ENCODE measurements around the gene TEX11.
"Not testable (repeated sequence)": the region's sequence is repeated elsewhere in the genome, so short reads cannot be mapped to it uniquely, and the experiment has no call there.

Gene TEX11

GRCh38 chrX:70755850-70756249, 152.7 kb downstream of the TEX11 start:
- DNase-seq, result peak; percentile 35 to 44

- no peak for DNase-seq
Measured at GRCh38 chrX:70754169-70754848, 154.2 kb downstream of the TEX11 start.

- DNase-seq, result not testable (repeated sequence)
Measured at GRCh38 chrX:70733774-70734173, 174.7 kb downstream of the TEX11 start.

- not testable (repeated sequence) for DNase-seq
Measured at GRCh38 chrX:70727961-70728360, 180.6 kb downstream of the TEX11 start.

GRCh38 chrX:70720721-70721120, 187.8 kb downstream of the TEX11 start:
- DNase-seq, result no peak

DNA sequence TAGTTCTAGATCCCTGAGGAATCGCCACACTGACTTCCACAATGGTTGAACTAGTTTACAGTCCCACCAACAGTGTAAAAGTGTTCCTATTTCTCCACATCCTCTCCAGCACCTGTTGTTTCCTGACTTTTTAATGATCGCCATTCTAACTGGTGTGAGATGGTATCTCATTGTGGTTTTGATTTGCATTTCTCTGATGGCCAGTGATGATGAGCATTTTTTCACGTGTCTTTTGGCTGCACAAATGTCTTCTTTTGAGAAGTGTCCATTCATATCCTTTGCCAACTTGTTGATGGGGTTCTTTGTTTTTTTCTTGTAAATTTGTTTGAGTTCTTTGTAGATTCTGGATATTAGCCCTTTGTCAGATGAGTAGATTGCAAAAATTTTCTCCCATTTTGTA, 197.2 kb downstream of the TEX11 start:
- DNase-seq, result not testable (repeated sequence)

- no peak for DNase-seq
Measured at GRCh38 chrX:70694339-70695122, 214.0 kb downstream of the TEX11 start.

GRCh38 chrX:70679455-70679854, 229.1 kb downstream of the TEX11 start:
- DNase-seq, result not testable (repeated sequence)

DNA sequence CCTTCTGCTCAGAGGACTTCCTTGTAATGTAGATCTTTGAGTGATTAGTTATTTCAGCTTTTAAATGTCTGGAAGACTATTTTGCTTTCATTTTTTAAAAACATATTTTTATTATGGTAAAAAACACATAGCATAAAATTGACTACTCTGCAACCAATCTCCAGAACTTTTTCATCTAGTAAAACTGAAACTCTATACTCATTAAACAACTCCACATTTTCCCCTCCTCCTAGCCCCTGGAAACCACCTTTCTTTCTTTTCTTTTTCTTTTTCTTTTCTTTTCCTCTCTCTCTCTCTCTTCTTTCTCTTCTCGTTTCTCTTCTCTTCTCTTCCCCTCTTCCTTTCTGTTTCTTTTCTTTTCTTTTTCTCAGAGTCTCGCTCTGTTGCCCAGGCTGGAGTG, 233.2 kb downstream of the TEX11 start:
- DNase-seq, result no peak

- no peak for DNase-seq
Measured at GRCh38 chrX:70672326-70672725, 236.2 kb downstream of the TEX11 start.

DNA sequence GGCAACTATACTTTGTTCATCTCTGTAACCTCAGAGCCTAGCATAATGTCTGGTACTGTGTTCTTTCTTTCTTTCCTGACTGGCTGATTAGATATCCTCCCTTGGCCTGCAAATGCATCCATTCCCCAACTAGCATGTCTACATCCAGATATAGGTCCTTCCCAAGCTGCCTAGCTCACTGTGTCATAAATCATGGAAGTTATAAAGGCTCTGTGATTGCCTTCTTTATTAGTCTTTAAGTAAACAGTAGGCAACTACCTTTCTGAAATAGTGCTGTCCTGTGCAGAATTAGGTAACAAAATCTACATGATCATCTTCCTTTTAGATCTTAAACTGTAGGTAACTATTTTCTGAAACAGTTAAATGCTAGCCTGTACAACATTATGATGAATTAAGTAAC, 239.4 kb downstream of the TEX11 start:
- no peak for DNase-seq

- no peak for DNase-seq
Measured at GRCh38 chrX:70664726-70665125, 243.8 kb downstream of the TEX11 start.

- DNase-seq, result not testable (repeated sequence)
Measured at GRCh38 chrX:70661124-70661523, 247.4 kb downstream of the TEX11 start.

- DNase-seq, result not testable (repeated sequence)
Measured at GRCh38 chrX:70657546-70657945, 251.0 kb downstream of the TEX11 start.

DNA sequence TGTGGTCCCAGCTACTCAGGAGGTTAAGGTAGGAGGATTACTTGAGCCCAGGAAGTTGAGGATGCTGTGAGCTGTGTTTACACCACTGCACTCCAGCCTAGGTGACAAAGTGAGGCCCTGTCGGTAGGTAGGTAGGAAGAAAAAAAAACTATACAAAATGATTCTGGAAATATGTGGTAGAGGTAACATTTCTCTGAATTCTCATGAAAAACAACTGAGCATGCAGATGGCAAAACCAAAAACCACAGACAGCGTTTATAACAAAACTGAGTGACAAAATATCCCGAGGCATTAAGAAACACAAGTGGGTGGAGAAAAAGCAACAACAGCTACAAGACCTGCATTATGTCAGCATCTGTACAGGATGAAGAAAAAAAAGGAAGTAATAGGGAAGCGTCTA, 252.2 kb downstream of the TEX11 start:
- DNase-seq, result no peak

GRCh38 chrX:70647910-70648309, 260.6 kb downstream of the TEX11 start:
- DNase-seq, result not testable (repeated sequence)

DNA sequence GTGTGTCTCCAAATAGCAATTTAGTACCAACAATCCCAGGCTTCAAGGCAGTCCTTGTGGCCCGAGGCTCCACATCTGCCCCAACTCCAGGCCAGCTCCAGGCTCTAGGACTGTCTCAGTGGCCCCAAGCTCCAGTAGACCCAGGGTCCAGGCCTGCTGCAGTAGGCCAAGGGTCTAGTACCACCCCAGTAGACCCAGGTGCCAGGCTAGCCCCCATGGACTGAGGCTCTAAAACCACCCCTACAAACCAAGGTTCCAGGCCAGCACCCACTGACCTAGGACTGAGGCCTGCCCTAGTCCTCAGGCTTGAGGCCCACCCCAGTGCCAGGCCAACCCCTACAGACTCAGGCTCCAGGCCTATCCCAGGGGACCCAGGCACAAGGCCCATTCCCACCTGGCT, 272.3 kb downstream of the TEX11 start:
- DNase-seq, result no peak

DNA sequence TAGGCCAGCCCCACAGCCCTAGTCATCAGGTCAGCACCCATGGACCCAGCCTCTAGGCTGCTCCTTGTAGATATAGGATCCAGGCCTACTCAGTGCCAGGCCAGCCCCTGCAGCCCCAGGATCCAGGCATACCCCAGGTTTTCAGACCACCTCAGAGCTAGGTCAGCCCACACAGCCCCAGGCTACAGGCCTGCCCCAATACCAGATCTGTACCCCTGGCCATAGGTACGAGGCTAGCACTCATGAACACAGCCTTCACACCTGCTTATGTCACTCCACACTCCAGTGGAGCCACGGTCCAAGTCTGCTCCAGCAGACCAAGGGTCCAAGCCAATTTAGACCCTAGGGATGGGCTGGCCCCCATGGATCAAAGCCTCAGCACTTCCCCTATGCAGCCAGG, 272.8 kb downstream of the TEX11 start:
- no peak for DNase-seq

- no peak for DNase-seq
Measured at GRCh38 chrX:70635227-70635626, 273.3 kb downstream of the TEX11 start.

DNA sequence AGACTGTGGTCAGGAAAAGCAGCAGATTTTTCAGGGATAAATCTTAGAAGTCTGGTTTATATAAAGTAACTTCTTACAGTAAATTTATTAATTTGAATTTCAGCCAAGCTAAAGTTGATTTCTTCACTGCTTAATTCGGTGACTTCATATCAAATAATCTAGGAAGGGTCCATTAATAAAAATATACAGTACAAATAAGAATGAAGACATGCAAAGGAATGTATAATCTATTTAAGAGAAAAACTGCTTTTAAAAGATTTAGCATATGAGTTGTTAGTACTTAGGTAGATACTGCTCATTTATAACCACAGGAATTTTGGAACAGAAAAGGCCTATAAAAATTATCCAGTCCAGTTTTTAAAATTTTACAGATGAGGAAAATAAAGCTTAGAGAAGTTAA, 286.8 kb downstream of the TEX11 start:
- no peak for DNase-seq

GRCh38 chrX:70618467-70618866, 290.0 kb downstream of the TEX11 start:
- no peak for DNase-seq

GRCh38 chrX:70613295-70613694, 295.2 kb downstream of the TEX11 start:
- DNase-seq, result no peak

DNA sequence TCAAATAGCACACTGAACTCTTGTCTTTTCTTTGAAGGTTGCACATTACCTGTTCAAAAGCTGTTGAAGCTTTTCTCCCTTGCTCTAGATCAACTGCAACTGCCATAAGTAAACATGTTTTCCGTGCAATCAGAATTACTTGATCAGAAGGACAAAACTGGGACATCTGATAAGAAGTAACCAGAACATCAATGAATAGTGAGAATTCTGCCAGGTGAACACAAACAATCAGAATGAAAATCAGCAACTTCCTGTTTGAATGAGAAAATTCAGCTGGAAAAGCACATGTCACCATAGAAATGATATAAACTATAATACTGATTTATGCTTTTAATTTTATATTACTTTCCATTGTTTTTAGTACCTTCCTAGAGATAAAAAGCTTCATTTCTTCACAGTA, 303.2 kb downstream of the TEX11 start:
- no peak for DNase-seq

DNA sequence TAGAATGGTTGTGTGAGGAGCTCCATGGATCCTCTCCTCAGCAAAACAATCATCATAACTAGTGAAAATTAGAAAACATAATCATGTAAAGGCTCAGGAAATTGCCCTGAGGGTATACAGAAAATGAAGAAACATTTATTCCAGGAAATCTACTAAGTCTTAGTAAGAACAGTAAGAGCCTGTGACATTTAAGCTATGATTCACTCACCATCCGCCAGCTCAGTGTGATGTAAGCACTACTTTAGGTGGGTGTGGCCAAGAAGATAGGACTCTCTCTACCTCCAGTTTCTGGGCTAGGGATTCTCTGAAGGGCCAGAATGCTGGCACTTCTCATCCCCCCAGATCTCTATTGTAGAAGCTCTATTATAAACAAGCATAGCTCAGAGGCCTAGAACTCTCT, 316.4 kb downstream of the TEX11 start:
- no peak for DNase-seq

- DNase-seq, result not testable (repeated sequence)
Measured at GRCh38 chrX:70587158-70587557, 321.4 kb downstream of the TEX11 start.

Measured in activated CD4-positive, alpha-beta T cell treated with anti-CD3 and anti-CD28 coated beads for 4 hours (primary cell).